Right atrium auricular region (tissue), 2 donors: ENCODE measurements around the gene THSD4. TPM values are rescaled to one million over a fixed set of nuclear protein-coding genes. Genes with fewer than 3 reads are reported as not detected.

ENCODE experiments used
- DNase-seq: peaks from one replicate; pipeline ENCODE4 v3.0.0-alpha.2; 2019; ENCODE audit warnings: low spot score
- H3K27ac ChIP-seq, 2 donors: fragments of 200-600 bp; sonication (generic); 1 replicate in 1 of 2; 2 replicates in 1 of 2; pipeline ENCODE4 v1.5.1; 2016 to 2019
- H3K27me3 ChIP-seq, 2 donors: fragments of 200-600 bp; sonication (generic); one replicate each; pipeline versions ENCODE4 v1.5.1 to v1.6.0; 2017 to 2019
- H3K36me3 ChIP-seq: fragments of 200-600 bp; sonication (generic); one replicate; pipeline ENCODE4 v1.5.1; 2016
- H3K4me1 ChIP-seq, 2 donors: fragments of 200-600 bp; sonication (generic); one replicate each; pipeline versions ENCODE4 v1.5.1 to v1.6.0; 2017 to 2019
- H3K4me3 ChIP-seq, 2 donors: fragments of 200-600 bp; sonication (generic); 1 replicate in 1 of 2; 2 replicates in 1 of 2; pipeline ENCODE4 v1.5.1; 2017 to 2019; ENCODE audit warnings: mild to moderate bottlenecking in 1 of 2, moderate library complexity in 1 of 2
- H3K9me3 ChIP-seq, 2 donors: fragments of 200-600 bp; sonication (generic); one replicate each; pipeline ENCODE4 v1.5.1; 2019
- total RNA-seq, 2 donors: library from RNA; depleted of rRNA; stranded (reverse); fragments of >200 nt; gene quantifications; one replicate each; pipeline ENCODE4 v1.1.0, GENCODE V29; 2016
- TF ChIP-seq, protein P1 (sequence below), 2 donors: fragments of 200-600 bp; sonication (generic); IDR thresholded peaks; one replicate each; pipeline ENCODE4 v1.5.1; 2019; ENCODE audit warnings: antibody characterized with exemption in 2 of 2

The THSD4 gene
- total RNA-seq, 2 donors from 2014 or later, result 41.2 to 85.3 TPM

DNA sequence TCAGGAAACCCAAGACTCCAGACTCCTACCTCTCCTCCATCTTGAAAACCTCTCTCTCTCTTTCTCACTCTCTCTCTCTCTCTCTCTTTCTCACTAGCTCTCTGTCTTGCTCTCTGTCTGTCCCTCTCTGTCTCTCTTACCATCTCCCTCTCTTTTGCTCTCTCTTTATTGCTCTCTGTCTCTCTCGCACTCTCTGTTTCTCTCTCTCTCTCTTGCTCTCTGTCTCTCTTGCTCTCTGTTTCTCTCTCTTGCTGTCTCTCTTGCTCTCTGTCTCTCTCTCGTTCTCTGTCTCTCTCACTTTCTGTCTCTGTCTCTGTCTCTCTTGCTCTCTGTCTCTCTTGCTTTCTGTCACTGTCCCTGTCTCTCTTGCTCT is 620.1 kb downstream of the THSD4 start:
- Histone ChIP-seq H3K4me1 (peaks cover 0 to 5% of the 10 kb centered on the region in 2 donors), H3K36me3 (no peaks in the 10 kb centered on the region), H3K27me3 (no peaks in the 10 kb centered on the region), H3K9me3 (no peaks in the 10 kb centered on the region), H3K27ac (no peak overlapping the region), H3K4me3 (no peak overlapping the region)
- no peak for DNase-seq
- TF ChIP-seq, protein P1, sequence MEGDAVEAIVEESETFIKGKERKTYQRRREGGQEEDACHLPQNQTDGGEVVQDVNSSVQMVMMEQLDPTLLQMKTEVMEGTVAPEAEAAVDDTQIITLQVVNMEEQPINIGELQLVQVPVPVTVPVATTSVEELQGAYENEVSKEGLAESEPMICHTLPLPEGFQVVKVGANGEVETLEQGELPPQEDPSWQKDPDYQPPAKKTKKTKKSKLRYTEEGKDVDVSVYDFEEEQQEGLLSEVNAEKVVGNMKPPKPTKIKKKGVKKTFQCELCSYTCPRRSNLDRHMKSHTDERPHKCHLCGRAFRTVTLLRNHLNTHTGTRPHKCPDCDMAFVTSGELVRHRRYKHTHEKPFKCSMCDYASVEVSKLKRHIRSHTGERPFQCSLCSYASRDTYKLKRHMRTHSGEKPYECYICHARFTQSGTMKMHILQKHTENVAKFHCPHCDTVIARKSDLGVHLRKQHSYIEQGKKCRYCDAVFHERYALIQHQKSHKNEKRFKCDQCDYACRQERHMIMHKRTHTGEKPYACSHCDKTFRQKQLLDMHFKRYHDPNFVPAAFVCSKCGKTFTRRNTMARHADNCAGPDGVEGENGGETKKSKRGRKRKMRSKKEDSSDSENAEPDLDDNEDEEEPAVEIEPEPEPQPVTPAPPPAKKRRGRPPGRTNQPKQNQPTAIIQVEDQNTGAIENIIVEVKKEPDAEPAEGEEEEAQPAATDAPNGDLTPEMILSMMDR (IDR thresholded peaks at IDR 0.05), result no peak

DNA sequence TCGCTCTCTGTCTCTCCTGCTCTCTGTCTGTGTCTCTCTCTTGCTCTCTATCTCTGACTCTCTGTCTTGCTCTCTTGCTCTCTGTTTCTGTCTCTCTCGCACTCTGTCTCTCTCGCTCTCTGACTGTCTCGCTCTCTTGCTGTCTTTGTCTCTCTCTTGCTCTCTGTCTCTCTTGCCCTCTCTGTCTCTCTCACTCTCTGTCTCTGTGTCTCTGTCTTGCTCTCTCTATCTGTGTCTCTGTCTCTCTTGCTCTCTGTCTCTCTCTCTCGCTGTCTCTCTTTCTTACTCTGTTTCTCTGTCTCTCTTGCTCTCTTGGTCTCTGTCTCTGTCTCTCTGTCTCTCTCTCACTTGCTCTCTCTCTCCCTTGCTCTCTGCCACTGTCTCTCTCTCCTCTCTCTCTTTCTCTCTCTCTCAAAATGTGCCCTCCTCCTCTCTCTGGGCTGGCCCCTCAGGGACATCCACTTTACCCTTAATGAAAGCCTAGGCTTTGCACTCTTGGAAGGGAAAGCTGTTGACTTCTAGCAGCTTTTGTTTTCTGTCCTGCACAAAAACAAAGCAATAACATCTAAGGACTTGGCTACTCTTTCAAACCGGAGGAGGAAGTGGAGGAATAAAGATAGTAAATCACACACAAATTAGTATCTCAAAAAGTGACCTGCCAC is 621.1 kb downstream of the THSD4 start:
- H3K9me3 ChIP-seq, result no peaks in the 10 kb centered on the region
- H3K27me3 ChIP-seq, result no peaks in the 10 kb centered on the region
- no peak overlapping the region for H3K4me3 ChIP-seq
- TF ChIP-seq, protein P1 (IDR thresholded peaks at IDR 0.05), result no peak
- no peaks in the 10 kb centered on the region for H3K36me3 ChIP-seq
- no peaks in the 10 kb centered on the region for H3K4me1 ChIP-seq
- no peak overlapping the region for H3K27ac ChIP-seq
- no peak for DNase-seq

DNA sequence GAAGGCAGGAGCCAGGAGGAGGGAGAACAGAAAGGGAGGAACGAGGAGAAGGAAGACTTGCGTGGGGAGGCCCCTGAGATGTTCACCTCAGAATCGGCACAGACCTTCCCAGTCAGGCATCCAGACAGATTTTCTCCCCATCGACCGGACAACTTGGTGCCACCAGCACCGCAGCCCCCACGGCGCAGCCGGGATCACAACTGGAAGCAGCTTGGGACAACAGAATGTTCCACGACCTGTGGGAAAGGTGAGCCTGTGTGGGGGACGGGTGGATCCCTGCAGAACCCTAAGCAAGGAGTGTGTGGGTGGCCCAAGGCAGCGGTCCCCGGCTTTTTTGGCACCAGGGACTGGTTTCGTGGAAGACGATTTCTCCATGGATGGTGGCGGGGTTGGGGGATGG is 622.5 kb downstream of the THSD4 start:
- no peak for DNase-seq
- Histone ChIP-seq H3K36me3 (no peaks in the 10 kb centered on the region), H3K27me3 (no peaks in the 10 kb centered on the region), H3K4me3 (no peak overlapping the region), H3K27ac (no peak overlapping the region), H3K9me3 (no peaks in the 10 kb centered on the region), H3K4me1 (no peaks in the 10 kb centered on the region)
- TF ChIP-seq, protein P1 (IDR thresholded peaks at IDR 0.05), result no peak

DNA sequence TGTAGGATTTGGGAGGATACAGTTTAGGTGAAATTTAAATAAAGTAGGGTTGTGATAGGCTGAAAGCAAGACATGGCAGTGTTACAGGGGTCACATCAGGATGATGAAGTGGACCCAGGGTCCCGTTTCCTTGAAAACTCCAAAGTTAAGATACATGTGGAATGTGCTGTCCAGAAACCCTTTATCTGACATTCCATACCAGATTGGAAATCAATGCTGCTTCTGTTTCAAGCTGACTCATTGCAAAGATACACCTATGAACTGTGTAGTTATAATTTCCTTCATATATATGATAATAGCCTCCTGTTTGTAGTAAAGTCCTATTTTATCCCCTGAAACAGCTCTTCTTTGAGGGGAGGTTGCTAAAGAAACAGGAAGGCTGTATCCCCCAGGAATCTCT is 624.1 kb downstream of the THSD4 start:
- H3K4me1 ChIP-seq, result no peaks in the 10 kb centered on the region
- H3K9me3 ChIP-seq, result no peaks in the 10 kb centered on the region
- DNase-seq, result no peak
- no peaks in the 10 kb centered on the region for H3K27me3 ChIP-seq
- no peaks in the 10 kb centered on the region for H3K36me3 ChIP-seq
- no peak overlapping the region for H3K27ac ChIP-seq
- H3K4me3 ChIP-seq, result no peak overlapping the region
- TF ChIP-seq, protein P1 (IDR thresholded peaks at IDR 0.05), result no peak

DNA sequence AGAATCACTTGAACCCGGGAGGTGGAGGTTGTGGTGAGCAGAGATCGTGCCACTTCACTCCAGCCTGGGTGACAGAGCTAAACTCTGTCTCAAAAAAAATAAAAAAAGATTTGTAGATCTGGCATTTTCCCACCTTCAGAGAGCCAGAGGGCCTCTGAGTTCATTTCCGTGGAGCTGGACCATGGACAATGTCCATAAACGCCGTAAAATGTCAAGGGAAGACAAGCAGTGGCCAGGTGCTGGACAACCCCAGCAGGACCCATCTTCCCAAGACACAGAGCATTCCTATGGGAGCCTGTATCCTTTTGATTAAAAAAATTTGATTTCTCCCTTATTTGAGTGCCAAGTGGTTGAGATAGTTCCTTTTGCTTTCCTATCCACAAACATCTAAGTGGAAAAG is 627.7 kb downstream of the THSD4 start:
- DNase-seq, result no peak
- Histone ChIP-seq H3K27me3 (no peaks in the 10 kb centered on the region), H3K4me1 (no peaks in the 10 kb centered on the region), H3K4me3 (no peak overlapping the region), H3K27ac (no peak overlapping the region), H3K9me3 (no peaks in the 10 kb centered on the region), H3K36me3 (no peaks in the 10 kb centered on the region)
- TF ChIP-seq, protein P1 (IDR thresholded peaks at IDR 0.05), result no peak

DNA sequence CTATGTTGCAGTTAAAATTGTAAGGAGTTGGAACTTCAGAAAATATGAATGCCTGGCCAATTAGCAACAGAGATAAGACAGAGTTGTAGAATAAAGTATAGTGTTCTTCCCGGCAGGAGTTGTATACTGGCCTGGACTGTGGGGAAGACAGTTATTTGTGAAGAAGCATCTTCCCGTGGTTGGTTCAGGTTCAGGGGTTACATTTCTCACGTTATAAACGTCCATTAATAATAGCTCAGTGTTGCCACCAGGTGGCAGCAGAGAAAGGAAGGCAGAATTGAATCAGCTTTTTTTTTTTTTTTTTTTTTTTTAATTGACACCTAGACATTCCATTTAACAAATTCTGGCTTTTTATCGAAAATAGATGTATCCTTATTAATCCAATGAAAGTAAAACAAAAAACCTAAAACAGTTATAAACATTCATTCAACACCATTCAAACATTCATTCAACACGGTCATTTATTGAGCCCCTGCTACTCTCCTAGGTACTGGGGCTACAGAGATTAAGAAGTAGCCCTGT is 628.7 kb downstream of the THSD4 start:
- no peak for DNase-seq
- no peaks in the 10 kb centered on the region for H3K9me3 ChIP-seq

More for the DNA sequence above, 628.7 kb downstream of the THSD4 start:
- H3K4me1 ChIP-seq, result no peaks in the 10 kb centered on the region
- no peak overlapping the region for H3K27ac ChIP-seq
- H3K27me3 ChIP-seq, result no peaks in the 10 kb centered on the region
- H3K36me3 ChIP-seq, result peaks cover 10% of the 10 kb centered on the region
- H3K4me3 ChIP-seq, result no peak overlapping the region
- TF ChIP-seq, protein P1 (IDR thresholded peaks at IDR 0.05), result peak; percentile 48 to 80
